OCI-LY7 (cell line): ENCODE data around the gene TXNRD1. TPM values are rescaled to one million over a fixed set of nuclear protein-coding genes. Genes with fewer than 3 reads are reported as not detected.

Experiments
- BruUV-seq: library from RNA; stranded (reverse); fragments of 400-500 nt; replicated peaks from 2 replicates; lab custom pipeline; 2021; lab: Mats Ljungman, UMichigan
- CTCF ChIA-PET: fragments of 300-600 bp; sonication (Branson Sonifier 250); formaldehyde crosslinking; loops from one replicate; lab custom pipeline; 2022; ENCODE audit warnings: antibody characterized with exemption; ENCODE audit not compliant: unreplicated experiment; lab: Charles Lee
- POLR2A ChIA-PET: fragments of 300-600 bp; sonication (Branson Sonifier 250); formaldehyde crosslinking; loops from one replicate; lab custom pipeline; 2022; ENCODE audit warnings: antibody characterized with exemption; lab: Charles Lee
- DNase-seq: peaks from one replicate; pipeline ENCODE4 v3.0.0-alpha.2; 2015; ENCODE audit warnings: low spot score
- H2AFZ ChIP-seq: fragments of 200-600 bp; sonication (generic), shearing (Covaris generic); 2 replicates; pipeline ENCODE4 v1.6.1; 2014; ENCODE audit warnings: mild to moderate bottlenecking, antibody characterized with exemption, low read length, moderate library complexity
- H3K27ac ChIP-seq: fragments of 200-600 bp; sonication (generic); 2 replicates; pipeline ENCODE4 v1.5.1; 2014; ENCODE audit warnings: mixed run types, low read depth, mild to moderate bottlenecking, moderate library complexity, low read length, inconsistent platforms; ENCODE audit not compliant: poor library complexity, severe bottlenecking
- H3K36me3 ChIP-seq: fragments of 200-600 bp; sonication (generic); 2 replicates; pipeline ENCODE4 v1.6.1; 2014; ENCODE audit warnings: mild to moderate bottlenecking, antibody characterized with exemption, low read length, moderate library complexity, mixed read lengths; ENCODE audit not compliant: insufficient read depth
- H3K4me1 ChIP-seq: fragments of 200-600 bp; sonication (generic); 2 replicates; pipeline ENCODE4 v1.5.1; 2014; ENCODE audit warnings: mild to moderate bottlenecking, low read length; ENCODE audit not compliant: insufficient read depth, poor library complexity, severe bottlenecking
- H3K4me2 ChIP-seq: fragments of 200-600 bp; sonication (generic); 2 replicates; pipeline ENCODE4 v1.6.1; 2014; ENCODE audit warnings: mild to moderate bottlenecking, low read length
- H3K4me3 ChIP-seq: fragments of 200-600 bp; sonication (generic); 2 replicates; pipeline ENCODE4 v1.5.1; 2014; ENCODE audit warnings: mild to moderate bottlenecking, low read depth, low read length; ENCODE audit not compliant: poor library complexity, severe bottlenecking
- H3K79me2 ChIP-seq: fragments of 200-600 bp; sonication (generic); 2 replicates; pipeline ENCODE4 v1.6.1; 2016; ENCODE audit warnings: low read depth, mild to moderate bottlenecking, low read length, moderate library complexity, mixed read lengths; ENCODE audit not compliant: insufficient read depth
- H3K9me2 ChIP-seq: fragments of 200-600 bp; sonication (generic); 2 replicates; pipeline ENCODE4 v1.6.1; 2016; ENCODE audit warnings: mild to moderate bottlenecking, low read length, mixed read lengths; ENCODE audit not compliant: insufficient read depth
- H3K9me3 ChIP-seq: fragments of 200-600 bp; sonication (generic); 2 replicates; pipeline ENCODE4 v1.6.1; 2014; ENCODE audit warnings: mild to moderate bottlenecking, mixed run types, low read length, mixed read lengths
- H4K20me1 ChIP-seq: fragments of 200-600 bp; sonication (generic); 2 replicates; pipeline ENCODE4 v1.6.1; 2014; ENCODE audit warnings: mild to moderate bottlenecking, antibody characterized with exemption, low read length, moderate library complexity, mixed read lengths; ENCODE audit not compliant: insufficient read depth
- CTCF ChIP-seq: fragments of 200-600 bp; sonication (generic); conservative IDR thresholded peaks from 2 replicates; pipeline ENCODE4 v1.5.1; 2014; ENCODE audit warnings: mild to moderate bottlenecking, antibody characterized with exemption, low read length, moderate library complexity, mixed read lengths
- EZH2phosphoT487 ChIP-seq: fragments of 200-600 bp; sonication (generic); IDR thresholded peaks from 2 replicates; pipeline ENCODE4 v1.6.1; 2018; ENCODE audit warnings: low read depth, borderline replicate concordance, mild to moderate bottlenecking, mixed run types, antibody characterized with exemption, low read length, moderate library complexity, mixed read lengths
- intact Hi-C: fragments of 100-400 bp; cut with micrococcal nuclease; formaldehyde crosslinking; loops from one replicate; pipeline ENCODE4 v1.10.0; 2022; ENCODE audit not compliant: unreplicated experiment
- total RNA-seq, 2 experiments: library from RNA; depleted of rRNA in 1 of 2; stranded (reverse); fragments of >200 nt in 1 of 2; shearing (Covaris generic) in 1 of 2; gene quantifications; 2 replicates each; pipeline ENCODE4 v1.2.3, GENCODE V29; 2014 to 2022

Gene TXNRD1
- total RNA-seq, 2 experiments from 2014 or later = 117 to 132 TPM

GRCh38 chr12:104310751-104311633, 95.4 kb downstream of the TXNRD1 start:
- H4K20me1 ChIP-seq = 0 out of 2 replicates have a peak, but pooled peaks cover 8% of the 10 kb centered on the region
- POLR2A ChIA-PET = interaction anchor here (0.5 to 1.2 kb wide), 5 partner anchors 9 to 693 kb away, joined by 3 to 5 read pairs (median 4); no protein-coding TSS in a partner anchor
- no peak overlapping the region for H3K4me3 ChIP-seq
- CTCF ChIA-PET = interaction anchor here (0.7 kb wide), 1 partner anchor 225 kb away, joined by 3 read pairs; no protein-coding TSS in a partner anchor
- no TSS peak for BruUV-seq
- no peak overlapping the region for H3K27ac ChIP-seq
- H3K4me1 ChIP-seq = peaks cover 4% of the 10 kb centered on the region
- no peaks in the 10 kb centered on the region for H3K9me2 ChIP-seq
- no peak overlapping the region for H2AFZ ChIP-seq
- no peaks in the 10 kb centered on the region for H3K9me3 ChIP-seq
- peaks cover 88% of the 10 kb centered on the region for H3K36me3 ChIP-seq
- intact Hi-C loops = no loop called here
- TF ChIP-seq EZH2phosphoT487 = no peak
- TF ChIP-seq CTCF = no peak
- DNase-seq = no peak
- no peak overlapping the region for H3K4me2 ChIP-seq
- peaks cover 66% of the 10 kb centered on the region for H3K79me2 ChIP-seq

- Histone ChIP-seq H3K4me2 (no peak overlapping the region), H3K9me2 (no peaks in the 10 kb centered on the region), H3K27ac (no peak overlapping the region), H3K4me3 (no peak overlapping the region), H3K36me3 (peaks cover 86% of the 10 kb centered on the region), H3K4me1 (no peaks in the 10 kb centered on the region), H2AFZ (no peak overlapping the region), H3K9me3 (no peaks in the 10 kb centered on the region), H3K79me2 (peaks cover 56% of the 10 kb centered on the region), H4K20me1 (0 out of 2 replicates have a peak, but pooled peaks cover 4% of the 10 kb centered on the region)
- ChIA-PET POLR2A (interaction anchor here (1.4 to 3.3 kb wide), 3 partner anchors 9 to 36 kb away, joined by 4 to 16 read pairs (median 7); partner anchors contain the start of gene EID3), CTCF (no interaction called here)
- no TSS peak for BruUV-seq
- TF ChIP-seq EZH2phosphoT487 = no peak
- no peak for TF ChIP-seq CTCF
- intact Hi-C loops = no loop called here
- DNase-seq = no peak
Observed at GRCh38 chr12:104312202-104312601, 96.6 kb downstream of the TXNRD1 start.
